Esophagus muscularis mucosa (tissue), 4 donors: Measurements from ENCODE around the gene SLC18B1.

ENCODE experiments used
- CTCF ChIP-seq, 3 experiments: fragments of 200-600 bp in 2 of 3; fragments of 450-650 bp in 1 of 3; sonication (generic) in 2 of 3; IDR thresholded peaks; one replicate each; pipeline ENCODE4 v1.5.1; 2017 to 2019; ENCODE audit warnings: antibody characterized with exemption in 3 of 3, mild to moderate bottlenecking in 2 of 3, moderate library complexity in 1 of 3
- EP300 ChIP-seq: sonication (generic); formaldehyde crosslinking; IDR thresholded peaks from one replicate; pipeline ENCODE4 v1.6.1; 2017; ENCODE audit warnings: antibody characterized with exemption
- POLR2A ChIP-seq: fragments of 450-650 bp; IDR thresholded peaks from one replicate; pipeline ENCODE4 v1.6.1; 2017; ENCODE audit warnings: antibody characterized with exemption, moderate library complexity, mild to moderate bottlenecking, low read depth
- POLR2AphosphoS5 ChIP-seq, 2 donors: sonication (generic); formaldehyde crosslinking; IDR thresholded peaks; one replicate each; pipeline ENCODE4 v1.6.1; 2017; ENCODE audit warnings: antibody characterized with exemption in 2 of 2

- TF ChIP-seq POLR2A (no peak), CTCF (IDR thresholded peaks at IDR 0.05) (no peak), POLR2AphosphoS5 (IDR thresholded peaks at IDR 0.05) (no peak), EP300 (no peak)
These were observed 67.4 kb downstream of the SLC18B1 start for GRCh38 chr6:132731086-132731485.
